GM23338 (cell line): ENCODE results near the gene ABCF3.

Experiments used
- CTCF ChIP-seq, 2 experiments: fragments of 200-600 bp in 1 of 2; sonication (generic) in 1 of 2; conservative IDR thresholded peaks; 2 replicates each; pipeline versions ENCODE4 v1.5.1 to v1.6.1; 2016 to 2017; ENCODE audit warnings: antibody characterized with exemption in 2 of 2, low read depth in 2 of 2, mild to moderate bottlenecking in 2 of 2, moderate library complexity in 1 of 2
- EZH2phosphoT487 ChIP-seq: fragments of 200-600 bp; sonication (generic); IDR thresholded peaks from one replicate; pipeline ENCODE4 v1.8.1; 2018; ENCODE audit warnings: antibody characterized with exemption; ENCODE audit not compliant: unreplicated experiment
- POLR2AphosphoS5 ChIP-seq: IDR thresholded peaks from 2 replicates; pipeline ENCODE4 v1.6.1; 2016; ENCODE audit warnings: antibody characterized with exemption, low read depth
- REST ChIP-seq: IDR thresholded peaks from one replicate; pipeline ENCODE4 v1.6.1; 2018; ENCODE audit warnings: antibody characterized with exemption; ENCODE audit not compliant: unreplicated experiment

- TF ChIP-seq POLR2AphosphoS5 = no peak
- TF ChIP-seq CTCF (conservative IDR thresholded peaks at IDR 0.05; ENCODE audit: low read depth in 2 of 2) = no peak
- no peak for TF ChIP-seq REST
- no peak for TF ChIP-seq EZH2phosphoT487
Observed at GRCh38 chr3:184175506-184175905, 10.5 kb upstream of the ABCF3 start.
